HG02571 (cell line): ENCODE data around the gene GLI2.

Source experiments
- ATAC-seq: cut with Tn5 transposase; IDR thresholded peaks from one replicate; pipeline ENCODE4 v1.9.1; 2021; ENCODE audit warnings: mild to moderate bottlenecking, moderate library complexity; ENCODE audit not compliant: unreplicated experiment

Gene GLI2

GRCh38 chr2:120768112-120769048 is 32.7 kb downstream of the GLI2 start:
- no peak for ATAC-seq

DNA sequence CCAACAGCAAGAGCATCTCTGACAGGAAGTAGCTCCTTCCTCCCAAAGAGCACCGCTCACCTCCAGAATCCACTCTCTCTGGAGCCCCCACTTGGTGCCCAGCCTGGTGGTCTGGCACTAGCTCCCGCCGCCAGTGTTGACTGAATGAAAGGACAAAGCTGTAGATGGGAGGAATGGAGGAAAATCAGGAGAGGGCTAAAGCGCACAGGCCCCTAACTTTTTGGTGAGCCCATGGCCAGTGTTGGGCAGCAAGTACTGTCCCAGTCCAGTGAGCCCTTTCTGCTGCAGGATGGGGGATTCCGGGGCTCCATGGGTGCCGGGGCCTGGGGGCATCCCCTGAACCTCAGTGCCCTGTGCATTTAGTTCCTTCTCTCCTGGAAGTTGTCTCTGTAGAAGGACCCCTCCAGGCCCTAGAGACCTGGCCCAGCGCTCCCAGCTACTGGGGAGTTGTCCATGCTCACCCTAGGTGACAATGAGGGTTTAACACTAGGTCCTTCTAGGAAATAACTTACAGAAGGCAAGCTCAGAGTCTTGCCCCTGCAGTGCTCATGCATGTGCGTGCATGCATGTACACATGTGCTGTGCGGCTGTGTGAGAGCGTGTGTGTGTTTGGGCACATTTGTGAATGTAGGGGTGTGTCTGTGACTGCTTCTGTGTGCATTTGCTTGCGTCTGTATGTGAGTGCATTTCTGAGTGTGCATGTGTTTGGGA is 33.6 kb downstream of the GLI2 start:
- no peak for ATAC-seq

DNA sequence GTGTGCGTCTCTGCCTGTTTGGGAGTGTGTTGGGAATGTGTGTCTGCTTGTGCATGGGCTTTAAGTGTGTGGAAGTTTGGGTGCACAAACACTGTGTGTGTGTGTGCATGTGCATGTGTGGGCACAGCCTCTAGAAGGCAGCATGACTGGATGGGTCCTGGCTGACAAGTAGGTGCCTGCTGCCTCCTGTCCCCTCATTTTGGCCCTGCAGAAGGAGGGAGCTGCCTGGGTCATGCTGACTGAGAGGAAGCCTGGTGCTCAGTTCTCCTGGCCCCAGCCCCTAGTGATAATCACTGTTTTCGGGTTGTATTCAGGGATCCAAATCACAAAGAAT is 34.1 kb downstream of the GLI2 start:
- no peak for ATAC-seq

- ATAC-seq: no peak
These were observed 34.5 kb downstream of the GLI2 start for GRCh38 chr2:120770176-120770575.

DNA sequence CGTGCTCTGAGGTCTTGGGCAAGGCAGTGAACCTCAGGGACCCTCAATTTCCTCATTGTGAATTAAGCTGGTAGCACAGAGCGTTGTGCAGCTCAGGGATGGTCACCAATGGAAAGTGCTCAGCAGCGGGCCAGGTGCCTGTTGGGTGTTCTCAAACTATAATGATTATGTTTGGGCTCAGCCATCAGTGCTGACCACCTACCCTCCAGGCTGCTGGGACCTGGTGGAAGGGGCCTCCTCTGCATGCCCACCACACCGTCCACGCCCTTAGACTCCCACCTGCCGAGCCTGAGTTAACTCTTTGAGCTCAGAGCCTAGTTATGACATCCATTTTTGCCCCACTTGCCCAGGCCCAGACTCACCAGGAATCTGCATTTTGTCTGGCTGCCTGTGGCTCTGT is 35.0 kb downstream of the GLI2 start:
- no peak for ATAC-seq

DNA sequence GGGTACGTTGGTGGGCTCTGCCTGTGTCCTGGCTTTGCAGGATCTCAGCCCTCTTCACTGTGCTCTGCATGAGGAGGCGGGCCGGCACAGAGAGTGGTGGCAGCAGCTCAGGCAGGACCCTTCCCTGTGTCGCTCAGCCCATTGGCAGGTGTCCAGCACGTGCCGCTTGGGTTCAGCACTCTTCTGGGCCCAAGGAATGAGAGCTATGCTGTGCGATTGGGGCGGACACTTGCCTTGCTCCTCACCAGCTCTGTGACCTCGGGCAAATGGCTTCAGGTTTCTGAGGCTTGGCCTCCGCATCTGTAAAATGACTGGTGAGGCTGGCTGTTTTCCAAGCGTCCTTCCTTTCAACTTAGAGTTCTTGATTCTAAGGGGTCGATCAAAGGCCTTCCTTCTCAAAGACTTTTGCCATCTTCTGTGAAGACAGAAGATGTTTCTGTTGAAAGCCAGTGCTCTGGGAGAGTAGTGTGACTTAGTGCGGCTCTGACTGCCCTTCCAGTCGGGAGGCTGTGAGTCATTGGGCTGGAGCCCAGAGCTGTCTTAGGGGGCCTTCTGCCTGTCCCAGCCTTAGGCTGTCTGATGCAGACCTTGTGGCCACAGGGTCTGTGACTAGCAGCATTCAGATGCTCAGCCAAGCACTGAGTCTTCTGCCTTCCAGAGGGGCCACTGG is 35.6 kb downstream of the GLI2 start:
- ATAC-seq: no peak

GRCh38 chr2:120771781-120772208 is 36.1 kb downstream of the GLI2 start:
- ATAC-seq: no peak

- no peak for ATAC-seq
These were observed 36.6 kb downstream of the GLI2 start for GRCh38 chr2:120772261-120772660.

DNA sequence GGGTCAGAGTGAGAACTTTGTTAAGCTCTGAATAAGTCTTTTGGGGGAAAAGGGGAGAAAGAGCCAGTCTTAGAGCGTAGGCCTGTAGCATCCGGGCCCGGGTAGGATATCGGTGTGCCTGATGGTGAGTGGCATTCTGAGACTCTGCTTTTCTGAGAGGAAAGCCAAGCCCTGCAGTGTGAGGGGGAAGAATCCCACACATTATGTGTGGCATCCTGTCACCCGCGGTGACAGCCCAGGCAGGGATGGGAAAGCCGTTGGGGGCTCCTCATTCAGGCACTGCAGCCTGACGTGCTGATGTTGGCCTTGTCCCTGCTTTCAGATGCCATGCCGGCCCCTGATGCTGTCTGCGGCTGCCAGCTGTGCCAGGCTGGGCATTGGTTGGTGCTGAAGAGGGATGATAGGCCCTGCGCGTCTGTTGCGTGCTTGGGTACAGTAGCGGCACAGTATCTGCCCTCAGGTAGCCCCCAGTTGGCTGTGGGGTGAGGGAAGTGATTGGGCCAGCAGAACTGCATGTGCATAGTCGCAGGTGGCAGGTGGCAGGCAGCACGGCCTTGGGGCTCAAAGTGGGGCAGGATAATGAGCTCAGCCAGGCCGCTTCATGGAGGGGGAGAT is 37.6 kb downstream of the GLI2 start:
- ATAC-seq: no peak

DNA sequence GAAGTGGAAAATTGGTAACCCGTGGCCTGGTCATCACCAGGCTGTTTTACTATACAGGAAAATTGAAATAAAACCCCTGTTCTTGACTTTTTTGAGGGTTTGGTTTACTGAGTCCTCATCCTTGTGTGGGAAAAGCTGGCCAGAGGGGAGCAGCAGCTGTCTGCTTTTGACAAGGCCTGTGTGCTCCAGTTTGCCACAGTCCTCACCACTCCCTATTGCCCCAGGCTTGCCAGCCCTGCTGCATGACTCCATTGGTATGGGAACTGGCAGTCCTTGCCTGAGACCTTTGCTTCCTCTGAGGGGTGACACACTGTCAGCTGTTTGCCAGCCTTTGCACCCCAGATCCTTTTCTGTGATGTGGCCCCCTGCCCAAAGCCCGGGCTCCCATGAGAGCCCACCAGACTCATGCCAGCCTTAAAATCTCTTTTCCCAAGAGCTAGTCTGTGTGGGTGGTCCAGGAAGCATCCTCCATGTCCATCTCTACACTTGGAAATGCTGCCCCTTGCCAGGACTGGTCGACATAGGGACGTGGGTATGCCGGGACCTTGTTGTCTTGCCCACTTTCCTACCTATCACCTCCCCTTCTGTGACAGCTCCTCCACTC is 39.0 kb downstream of the GLI2 start:
- ATAC-seq: no peak

DNA sequence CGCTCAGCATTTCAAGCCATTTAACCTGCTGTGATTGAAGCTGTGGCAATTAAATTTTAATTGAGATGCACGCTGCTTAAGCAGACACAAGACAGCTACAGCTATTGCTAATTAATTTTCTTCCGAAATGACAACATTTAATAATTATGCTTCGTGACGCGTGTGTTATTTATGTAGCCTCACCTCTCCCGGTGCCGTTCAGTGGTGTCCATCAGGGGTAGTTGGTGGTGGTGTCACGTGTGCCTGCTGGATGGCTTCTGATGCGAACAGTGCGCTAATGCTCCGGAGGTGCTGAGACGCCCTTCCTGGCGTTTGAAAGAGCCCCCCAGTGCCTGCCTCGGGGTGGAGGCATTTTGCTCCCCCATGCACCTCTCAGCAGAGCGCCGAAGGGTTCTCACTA is 39.5 kb downstream of the GLI2 start:
- ATAC-seq: no peak

- no peak for ATAC-seq
These were observed 40.3 kb downstream of the GLI2 start for GRCh38 chr2:120775801-120776589.

DNA sequence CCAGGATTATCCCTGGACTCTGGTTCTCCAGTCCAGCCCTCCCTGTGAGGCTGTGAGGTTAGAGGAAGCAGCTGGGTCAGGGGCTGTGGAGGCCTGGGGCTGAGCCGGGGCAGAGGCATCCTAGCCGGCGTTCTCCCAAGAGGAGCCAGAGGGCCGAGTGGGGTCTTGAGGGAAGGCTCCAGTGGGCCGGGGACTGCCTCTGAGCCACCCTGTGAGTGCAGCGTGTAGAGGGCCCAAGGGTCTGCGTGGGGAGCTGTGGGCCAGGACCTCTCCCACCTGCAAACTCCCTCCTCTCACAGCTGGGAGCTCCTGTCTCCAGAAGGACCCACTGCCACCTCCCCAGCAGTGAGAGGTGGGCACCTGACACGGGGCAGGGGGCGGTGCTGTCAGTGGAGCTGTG is 41.0 kb downstream of the GLI2 start:
- no peak for ATAC-seq

DNA sequence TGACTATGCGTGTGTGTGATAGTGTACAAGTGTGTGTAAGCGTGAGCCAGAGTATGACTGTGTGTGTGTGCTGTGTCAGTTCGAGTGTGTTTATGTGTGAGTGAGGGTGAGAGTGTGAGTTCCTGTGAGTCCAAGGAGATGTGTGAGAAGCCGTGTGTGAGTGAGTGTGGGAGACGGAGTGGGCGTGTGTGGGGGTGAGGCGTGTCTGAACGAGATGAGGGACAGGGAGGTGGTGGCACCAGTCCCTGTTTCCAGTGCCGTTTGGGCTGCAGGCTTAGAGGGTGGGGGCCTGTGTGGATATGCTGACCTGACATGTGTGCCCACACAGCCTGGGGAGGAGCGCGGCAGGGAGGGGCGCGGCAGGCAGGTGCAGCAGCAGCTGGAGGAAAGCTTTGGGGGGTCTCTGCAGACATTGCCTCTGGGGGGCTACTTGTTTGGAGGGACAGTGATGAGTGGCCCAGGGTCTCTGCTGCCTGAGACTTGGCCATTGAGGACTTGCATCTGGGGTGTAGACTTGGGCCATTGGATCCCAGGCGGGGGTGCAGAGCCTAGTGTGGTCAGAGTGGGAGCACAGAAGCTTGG is 41.6 kb downstream of the GLI2 start:
- ATAC-seq: no peak

DNA sequence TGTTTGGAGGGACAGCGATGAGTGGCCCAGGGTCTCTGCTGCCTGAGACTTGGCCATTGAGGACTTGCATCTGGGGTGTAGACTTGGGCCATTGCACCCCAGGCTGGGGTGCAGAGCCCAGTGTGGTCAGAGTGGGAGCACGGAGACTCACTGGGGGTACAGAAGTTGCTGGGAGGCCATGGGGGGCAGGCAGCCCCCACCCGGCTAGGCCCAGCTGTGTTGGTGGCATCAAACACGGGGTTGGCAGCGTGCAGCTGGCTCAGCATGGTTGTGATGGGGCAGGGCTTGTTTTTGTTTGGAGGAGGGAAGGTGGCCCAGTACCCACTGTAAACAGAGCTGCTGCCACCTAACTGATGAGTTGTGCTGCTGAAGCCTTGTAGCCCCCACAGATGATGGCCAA is 42.1 kb downstream of the GLI2 start:
- no peak for ATAC-seq

DNA sequence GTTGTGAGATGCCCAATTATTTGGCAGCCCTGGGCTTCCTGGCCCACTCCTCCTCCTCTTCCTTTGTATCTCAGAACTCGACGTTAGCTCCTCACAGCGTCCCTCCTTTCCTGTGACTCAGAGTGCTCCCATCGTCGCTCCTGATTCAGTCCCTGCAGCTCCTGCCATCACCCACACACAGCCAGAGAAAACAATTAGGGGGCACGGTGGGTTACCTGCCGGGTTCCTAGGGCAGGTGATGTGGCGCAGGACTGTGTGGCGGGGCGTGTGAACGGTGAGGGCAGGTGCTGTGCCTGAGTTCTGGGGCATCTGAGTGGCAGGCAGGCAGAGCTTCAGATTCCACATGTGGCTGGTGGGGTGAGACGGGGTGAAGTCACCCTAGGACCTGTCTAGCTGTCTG is 42.6 kb downstream of the GLI2 start:
- ATAC-seq: no peak

- no peak for ATAC-seq
These were observed 44.2 kb downstream of the GLI2 start for GRCh38 chr2:120779781-120780283.

DNA sequence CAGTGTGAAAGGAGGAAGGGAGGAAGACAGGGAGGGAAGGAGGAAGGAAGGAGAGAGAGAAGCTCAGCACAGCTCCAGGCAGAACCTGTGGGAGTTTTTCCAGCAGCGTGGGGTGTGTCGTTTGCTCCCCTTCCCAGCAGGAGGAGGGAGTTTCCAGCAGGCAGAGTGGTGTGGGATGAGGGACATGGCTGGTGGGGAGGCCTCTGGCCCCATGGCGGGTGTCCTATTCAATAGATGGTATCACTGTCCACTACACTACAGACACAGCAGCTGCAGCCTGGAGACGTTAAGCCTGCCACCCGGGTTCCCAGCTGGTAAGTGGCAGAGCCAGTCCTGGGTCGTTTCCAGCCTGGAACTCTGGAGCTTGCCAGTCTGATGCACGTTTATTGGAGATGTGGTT is 44.7 kb downstream of the GLI2 start:
- no peak for ATAC-seq

DNA sequence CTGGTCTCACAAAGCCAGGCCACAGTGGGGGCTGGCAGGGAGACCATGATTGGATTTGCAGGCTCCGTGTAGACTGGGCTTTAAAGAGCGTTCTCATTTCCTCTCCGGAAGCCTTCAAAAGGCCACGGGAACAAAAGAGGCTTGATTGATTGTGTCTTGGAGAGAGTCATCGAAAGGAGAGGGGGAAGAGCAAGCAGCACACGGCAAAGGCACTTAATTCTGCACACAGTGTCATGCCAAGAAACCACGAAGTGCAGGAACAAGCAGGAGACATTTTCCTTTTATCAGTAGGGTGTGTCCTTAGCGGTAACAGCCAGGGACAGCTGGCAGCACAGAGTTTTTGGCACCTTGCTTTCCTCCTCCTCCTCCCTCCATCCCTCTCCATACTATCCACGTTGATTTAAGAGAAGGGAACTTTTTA is 47.7 kb downstream of the GLI2 start:
- ATAC-seq: no peak

DNA sequence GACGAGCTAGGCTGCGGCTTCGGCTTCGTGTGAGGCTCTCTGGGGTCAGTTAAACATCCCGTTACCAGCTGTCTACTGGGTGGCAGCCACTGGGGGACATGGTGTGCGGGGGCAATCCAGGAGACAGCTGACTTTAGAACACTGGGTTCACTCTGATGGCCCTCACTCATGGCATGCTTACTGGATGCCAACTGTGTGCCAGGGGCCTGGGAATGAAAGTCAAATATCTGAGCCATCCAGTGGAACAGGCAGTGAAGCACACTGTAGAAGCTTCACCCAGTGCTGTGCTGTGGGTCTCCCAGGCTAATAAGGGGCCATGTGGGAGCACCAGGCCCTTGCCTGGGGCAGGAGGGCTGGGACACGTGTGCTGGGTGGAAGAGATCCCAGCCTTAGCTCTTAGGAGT is 48.3 kb downstream of the GLI2 start:
- no peak for ATAC-seq
